Upper lobe of left lung (tissue), 6 donors: Measurements from ENCODE around the gene ABL2. TPM values are rescaled to one million over a fixed set of nuclear protein-coding genes. Genes with fewer than 3 reads are reported as not detected.

Experiments
- ATAC-seq, 2 donors: fragments of 200-7000 bp; cut with Tn5 transposase; one replicate each; pipeline ENCODE4 v1.9.1; 2022; ENCODE audit warnings: mild to moderate bottlenecking in 2 of 2, moderate library complexity in 2 of 2; ENCODE audit not compliant: low FRiP score in 2 of 2
- DNase-seq, 2 donors: peaks; one replicate each; pipeline ENCODE4 v3.0.0-alpha.2; 2019 to 2020
- H3K27ac ChIP-seq, 4 donors: fragments of 200-600 bp; sonication (generic); one replicate each; pipeline ENCODE4 v1.5.1; 2016 to 2019
- H3K27me3 ChIP-seq, 4 donors: fragments of 200-600 bp; sonication (generic); one replicate each; pipeline ENCODE4 v1.5.1; 2017 to 2019
- H3K36me3 ChIP-seq, 4 donors: fragments of 200-600 bp; sonication (generic); one replicate each; pipeline ENCODE4 v1.5.1; 2016 to 2019
- H3K4me1 ChIP-seq, 4 donors: fragments of 200-600 bp; sonication (generic); one replicate each; pipeline ENCODE4 v1.5.1; 2018 to 2019
- H3K4me3 ChIP-seq, 4 donors: fragments of 200-600 bp; sonication (generic); one replicate each; pipeline ENCODE4 v1.5.1; 2017 to 2019; ENCODE audit warnings: mild to moderate bottlenecking in 2 of 4, moderate library complexity in 1 of 4
- H3K9me3 ChIP-seq, 4 donors: fragments of 200-600 bp; sonication (generic); one replicate each; pipeline ENCODE4 v1.5.1; 2018 to 2019
- CTCF ChIP-seq, 6 experiments: fragments of 450-650 bp in 4 of 6; fragments of 200-600 bp in 2 of 6; sonication (generic) in 2 of 6; IDR thresholded peaks; one replicate each; pipeline ENCODE4 v1.5.1; 2016 to 2019; ENCODE audit warnings: antibody characterized with exemption in 6 of 6
- EP300 ChIP-seq, 4 donors: sonication (generic); formaldehyde crosslinking; IDR thresholded peaks; one replicate each; pipeline ENCODE4 v1.5.1; 2017; ENCODE audit warnings: antibody characterized with exemption in 4 of 4, control low read depth in 2 of 4
- POLR2A ChIP-seq, 4 donors: fragments of 450-650 bp; IDR thresholded peaks; one replicate each; pipeline ENCODE4 v1.5.1; 2016 to 2017; ENCODE audit warnings: antibody characterized with exemption in 4 of 4, mild to moderate bottlenecking in 2 of 4
- POLR2AphosphoS5 ChIP-seq, 2 donors: sonication (generic); formaldehyde crosslinking; IDR thresholded peaks; one replicate each; pipeline ENCODE4 v1.5.1; 2017; ENCODE audit warnings: antibody characterized with exemption in 2 of 2
- WGBS, 2 donors: methylation state at CpG; one replicate each; pipeline ENCODE4 v1.1.5; 2017 to 2018; 5-methylcytosine and 5-hydroxymethylcytosine counted together
- total RNA-seq, 6 donors: library from RNA; depleted of rRNA in 4 of 6; stranded (reverse); fragments of >200 nt in 4 of 6; gene quantifications; one replicate each; pipeline versions ENCODE4 v1.1.0 to v1.2.1, GENCODE V29; 2016 to 2021
- donor health status: DM: no; HTN: no; CAD: no; lungs with moderate emphysema.
- donor health status: DM: no; HTN: yes; CAD: no; lungs with severe emphysema.

Gene ABL2
- total RNA-seq, 6 donors from 2014 or later = 17.2 to 31.3 (median 22.9) TPM

GRCh38 chr1:179169616-179170467, 59.6 kb downstream of the ABL2 start:
- Histone ChIP-seq H3K4me3 (no peak overlapping the region), H3K27me3 (no peaks in the 10 kb centered on the region), H3K9me3 (no peaks in the 10 kb centered on the region), H3K27ac (no peak overlapping the region), H3K4me1 (peaks cover 0 to under 1% (median under 1%) of the 10 kb centered on the region in 4 donors), H3K36me3 (no peaks in the 10 kb centered on the region)
- ATAC-seq (peak in 1 of 2 donors; percentile 76), DNase-seq (no peak)
- WGBS, 2 donors = 85 to 89% methylated on average over 3 of the region's 3 CpGs
- TF ChIP-seq CTCF (IDR thresholded peaks at IDR 0.05) (no peak), POLR2AphosphoS5 (IDR thresholded peaks at IDR 0.05) (no peak), EP300 (IDR thresholded peaks at IDR 0.05) (no peak), POLR2A (IDR thresholded peaks at IDR 0.05) (no peak)

GRCh38 chr1:179168536-179168935, 60.9 kb downstream of the ABL2 start:
- H3K4me1 ChIP-seq = no peaks in the 10 kb centered on the region
- TF ChIP-seq POLR2AphosphoS5 (IDR thresholded peaks at IDR 0.05) (no peak), CTCF (IDR thresholded peaks at IDR 0.05) (no peak), POLR2A (IDR thresholded peaks at IDR 0.05) (no peak), EP300 (IDR thresholded peaks at IDR 0.05) (no peak)
- no peaks in the 10 kb centered on the region for H3K9me3 ChIP-seq
- no peak overlapping the region for H3K4me3 ChIP-seq
- ATAC-seq (no peak), DNase-seq (no peak)
- no peaks in the 10 kb centered on the region for H3K27me3 ChIP-seq
- 78 to 80% methylated on average over 3 of the region's 3 CpGs for WGBS, 2 donors
- H3K27ac ChIP-seq = no peak overlapping the region
- no peaks in the 10 kb centered on the region for H3K36me3 ChIP-seq

GRCh38 chr1:179167955-179168354, 61.5 kb downstream of the ABL2 start:
- 68 to 89% methylated on average over 1 of the region's 1 CpG for WGBS, 2 donors
- Histone ChIP-seq H3K9me3 (no peaks in the 10 kb centered on the region), H3K27me3 (no peaks in the 10 kb centered on the region), H3K4me1 (no peaks in the 10 kb centered on the region), H3K36me3 (no peaks in the 10 kb centered on the region), H3K4me3 (no peak overlapping the region), H3K27ac (no peak overlapping the region)
- TF ChIP-seq EP300 (IDR thresholded peaks at IDR 0.05) = no peak
- no peak for TF ChIP-seq POLR2AphosphoS5 (IDR thresholded peaks at IDR 0.05)
- no peak for TF ChIP-seq POLR2A (IDR thresholded peaks at IDR 0.05)
- no peak for TF ChIP-seq CTCF (IDR thresholded peaks at IDR 0.05)
- DNase-seq = no peak
- no peak for ATAC-seq

GRCh38 chr1:179167418-179167777, 62.1 kb downstream of the ABL2 start:
- TF ChIP-seq EP300 (IDR thresholded peaks at IDR 0.05) (no peak), POLR2AphosphoS5 (IDR thresholded peaks at IDR 0.05) (no peak), CTCF (IDR thresholded peaks at IDR 0.05) (no peak), POLR2A (IDR thresholded peaks at IDR 0.05) (no peak)
- no peak for ATAC-seq
- Histone ChIP-seq H3K4me3 (no peak overlapping the region), H3K27me3 (no peaks in the 10 kb centered on the region), H3K27ac (no peak overlapping the region), H3K4me1 (no peaks in the 10 kb centered on the region), H3K9me3 (no peaks in the 10 kb centered on the region), H3K36me3 (no peaks in the 10 kb centered on the region)
- no peak for DNase-seq
- 98 to 100% methylated on average over 1 of the region's 1 CpG for WGBS, 2 donors
